ENCODE results near the gene RNF186.
"Not testable (repeated sequence)": the region's sequence is repeated elsewhere in the genome, so short reads cannot be mapped to it uniquely, and the experiment has no call there.

Gene RNF186

GRCh38 chr1:19859876-19860275 is 44.8 kb upstream of the RNF186 start:
- no peak for DNase-seq (ENCODE audit: extremely low read depth, low read depth)
- TF ChIP-seq CTCF (IDR thresholded peaks at IDR 0.05; ENCODE audit: low read depth, low read length), result no peak

GRCh38 chr1:19858893-19859292 is 43.8 kb upstream of the RNF186 start:
- no peak for DNase-seq (ENCODE audit: extremely low read depth, low read depth)
- no peak for TF ChIP-seq CTCF (IDR thresholded peaks at IDR 0.05; ENCODE audit: low read depth, low read length)

- no peak for TF ChIP-seq CTCF (IDR thresholded peaks at IDR 0.05; ENCODE audit: low read depth, low read length)
- DNase-seq (ENCODE audit: extremely low read depth, low read depth), result no peak
These were observed 39.8 kb upstream of the RNF186 start for GRCh38 chr1:19854866-19855265.

GRCh38 chr1:19852036-19852435 is 37.0 kb upstream of the RNF186 start:
- no peak; the same call in 1 of the 2 replicates for TF ChIP-seq CTCF (IDR thresholded peaks at IDR 0.05; ENCODE audit: low read depth, low read length)
- DNase-seq (ENCODE audit: extremely low read depth, low read depth), result no peak

- no peak for DNase-seq (ENCODE audit: extremely low read depth, low read depth)
- no peak for TF ChIP-seq CTCF (IDR thresholded peaks at IDR 0.05; ENCODE audit: low read depth, low read length)
These were observed 35.1 kb upstream of the RNF186 start for GRCh38 chr1:19850214-19850613.

GRCh38 chr1:19849307-19849706 is 34.2 kb upstream of the RNF186 start:
- not testable (repeated sequence) for DNase-seq (ENCODE audit: extremely low read depth, low read depth)

- not testable (repeated sequence) for DNase-seq (ENCODE audit: extremely low read depth, low read depth)
These were observed 32.3 kb upstream of the RNF186 start for GRCh38 chr1:19847334-19847733.

GRCh38 chr1:19846338-19846737 is 31.3 kb upstream of the RNF186 start:
- no peak for DNase-seq (ENCODE audit: extremely low read depth, low read depth)
- TF ChIP-seq CTCF (IDR thresholded peaks at IDR 0.05; ENCODE audit: low read depth, low read length), result no peak

GRCh38 chr1:19845555-19845954 is 30.5 kb upstream of the RNF186 start:
- DNase-seq (ENCODE audit: extremely low read depth, low read depth), result no peak
- TF ChIP-seq CTCF (IDR thresholded peaks at IDR 0.05; ENCODE audit: low read depth, low read length), result no peak
